ENCODE measurements around the gene MAN1C1.

- TF ChIP-seq POLR2A (IDR thresholded peaks at IDR 0.05): no peak
- no peak for TF ChIP-seq CTCF (IDR thresholded peaks at IDR 0.05)
- TF ChIP-seq POLR2AphosphoS5 (IDR thresholded peaks at IDR 0.05): no peak
- no peak for TF ChIP-seq EP300 (IDR thresholded peaks at IDR 0.05)
These were observed 40.7 kb downstream of the MAN1C1 start for GRCh38 chr1:25657121-25657882.

All from sigmoid colon (tissue), 4 donors.